Astrocyte (in vitro differentiated cells and primary cell): ENCODE measurements around the gene SLC5A6. TPM values are rescaled to one million over a fixed set of nuclear protein-coding genes. Genes with fewer than 3 reads are reported as not detected.
"Not testable (repeated sequence)": the region's sequence is repeated elsewhere in the genome, so short reads cannot be mapped to it uniquely, and the experiment has no call there.

Source experiments
- DNase-seq: peaks from one replicate; pipeline ENCODE4 v3.0.0-alpha.2; 2010; ENCODE audit warnings: low read depth
- FAIRE-seq: peaks from 2 replicates; lab custom pipeline; 2011; peaks lifted over from hg19 to GRCh38; lab: Jason Lieb, UNC
- H2AFZ ChIP-seq: 2 replicates; pipeline ENCODE4 v1.6.0; 2012; ENCODE audit warnings: low read depth, low read length, inconsistent platforms
- H3K27ac ChIP-seq: 2 replicates; pipeline ENCODE4 v1.5.1; 2011; ENCODE audit warnings: low read depth, low read length, inconsistent platforms
- H3K27me3 ChIP-seq: 2 replicates; pipeline ENCODE4 v1.6.0; 2011; ENCODE audit warnings: low read length, inconsistent platforms; ENCODE audit not compliant: insufficient read depth
- H3K36me3 ChIP-seq: 2 replicates; pipeline ENCODE4 v1.5.1; 2011; ENCODE audit warnings: low read length, inconsistent platforms; ENCODE audit not compliant: insufficient read depth
- H3K4me1 ChIP-seq: 2 replicates; pipeline ENCODE4 v1.5.1; 2011; ENCODE audit warnings: low read length, inconsistent platforms; ENCODE audit not compliant: insufficient read depth
- H3K4me2 ChIP-seq: 2 replicates; pipeline ENCODE4 v1.6.0; 2012; ENCODE audit warnings: low read length, inconsistent platforms
- H3K4me3 ChIP-seq: 2 replicates; pipeline ENCODE4 v1.5.1; 2011; ENCODE audit warnings: low read depth, mild to moderate bottlenecking, low read length, inconsistent platforms; ENCODE audit not compliant: insufficient read depth
- H3K79me2 ChIP-seq: 2 replicates; pipeline ENCODE4 v1.6.0; 2012; ENCODE audit warnings: mild to moderate bottlenecking, low read length, inconsistent platforms; ENCODE audit not compliant: insufficient read depth
- H3K9ac ChIP-seq: 2 replicates; pipeline ENCODE4 v1.6.0; 2012; ENCODE audit warnings: mild to moderate bottlenecking, low read length, inconsistent platforms
- H3K9me3 ChIP-seq: 2 replicates; pipeline ENCODE4 v1.5.1; 2012; ENCODE audit warnings: low read depth, mild to moderate bottlenecking, low read length, inconsistent platforms; ENCODE audit not compliant: insufficient read depth
- H4K20me1 ChIP-seq: 2 replicates; pipeline ENCODE4 v1.6.0; 2012; ENCODE audit warnings: low read length, inconsistent platforms; ENCODE audit not compliant: insufficient read depth
- H3K27ac Mint-ChIP-seq: one replicate; pipeline ENCODE4 v1.8.0; 2021; ENCODE audit warnings: mild to moderate bottlenecking, mixed read lengths; ENCODE audit not compliant: unreplicated experiment
- H3K27me3 Mint-ChIP-seq: one replicate; pipeline ENCODE4 v1.8.0; 2021; ENCODE audit warnings: low read depth, mixed read lengths; ENCODE audit not compliant: unreplicated experiment
- H3K36me3 Mint-ChIP-seq: one replicate; pipeline ENCODE4 v1.8.0; 2021; ENCODE audit warnings: low read depth, mixed read lengths; ENCODE audit not compliant: unreplicated experiment
- H3K4me1 Mint-ChIP-seq: one replicate; pipeline ENCODE4 v1.8.0; 2021; ENCODE audit warnings: low read depth, mixed read lengths; ENCODE audit not compliant: unreplicated experiment
- H3K4me3 Mint-ChIP-seq: one replicate; pipeline ENCODE4 v1.8.0; 2021; ENCODE audit warnings: mild to moderate bottlenecking, moderate library complexity, mixed read lengths; ENCODE audit not compliant: unreplicated experiment
- H3K9me3 Mint-ChIP-seq: one replicate; pipeline ENCODE4 v1.8.0; 2021; ENCODE audit warnings: mild to moderate bottlenecking, mixed read lengths; ENCODE audit not compliant: unreplicated experiment
- CTCF ChIP-seq: IDR thresholded peaks from 2 replicates; pipeline ENCODE4 v1.5.1; 2011; ENCODE audit warnings: low read depth, mild to moderate bottlenecking, inconsistent platforms, low read length, moderate library complexity; ENCODE audit not compliant: insufficient read depth
- EZH2 ChIP-seq: IDR thresholded peaks from 2 replicates; pipeline ENCODE4 v1.6.1; 2012; ENCODE audit warnings: mild to moderate bottlenecking, low read length, inconsistent platforms; ENCODE audit not compliant: insufficient read depth
- total RNA-seq: library from RNA; stranded (reverse); gene quantifications from 2 replicates; pipeline ENCODE4 v1.2.1, GENCODE V29; 2021

Gene SLC5A6
- total RNA-seq, 1 donor from 2014 or later = 54.0 TPM

GRCh38 chr2:27199241-27199640 lies 12.8 kb downstream of the SLC5A6 start:
- H3K36me3 Mint-ChIP-seq = peaks cover 23% of the 10 kb centered on the region

GRCh38 chr2:27198627-27199026 lies 13.4 kb downstream of the SLC5A6 start:
- Histone ChIP-seq H2AFZ (no peak overlapping the region), H3K4me3 (no peak overlapping the region), H3K9ac (no peak overlapping the region), H3K36me3 (peaks cover 12% of the 10 kb centered on the region), H3K79me2 (no peaks in the 10 kb centered on the region), H3K27ac (no peak overlapping the region), H4K20me1 (no peaks in the 10 kb centered on the region), H3K4me2 (no peak overlapping the region), H3K27me3 (peaks cover 4% of the 10 kb centered on the region), H3K9me3 (no peaks in the 10 kb centered on the region), H3K4me1 (peaks cover 7% of the 10 kb centered on the region)
- Mint-ChIP-seq H3K4me1 (peaks cover 5% of the 10 kb centered on the region), H3K4me3 (no peak overlapping the region), H3K27me3 (no peaks in the 10 kb centered on the region), H3K9me3 (no peaks in the 10 kb centered on the region), H3K36me3 (peaks cover 23% of the 10 kb centered on the region), H3K27ac (no peak overlapping the region)
- DNase-seq (no peak), FAIRE-seq (no peak)
- no peak for TF ChIP-seq CTCF
- TF ChIP-seq EZH2 = no peak

More at GRCh38 chr2:27199241-27199640, 12.8 kb downstream of the SLC5A6 start:
- H3K27me3 ChIP-seq = peaks cover 4% of the 10 kb centered on the region
- FAIRE-seq (no peak), DNase-seq (no peak)
- H3K4me2 ChIP-seq = no peak overlapping the region
- no peaks in the 10 kb centered on the region for H4K20me1 ChIP-seq
- no peak overlapping the region for H3K4me3 ChIP-seq
- H3K9ac ChIP-seq = no peak overlapping the region
- H3K79me2 ChIP-seq = no peaks in the 10 kb centered on the region
- H3K27me3 Mint-ChIP-seq = no peaks in the 10 kb centered on the region
- no peak overlapping the region for H3K27ac ChIP-seq
- no peak overlapping the region for H3K27ac Mint-ChIP-seq
- peaks cover 16% of the 10 kb centered on the region for H3K36me3 ChIP-seq
- H3K9me3 ChIP-seq = no peaks in the 10 kb centered on the region
- no peak for TF ChIP-seq EZH2
- no peak for TF ChIP-seq CTCF
- peaks cover 7% of the 10 kb centered on the region for H3K4me1 ChIP-seq
- H3K9me3 Mint-ChIP-seq = no peaks in the 10 kb centered on the region
- H3K4me1 Mint-ChIP-seq = peaks cover 5% of the 10 kb centered on the region
- H2AFZ ChIP-seq = no peak overlapping the region
- no peak overlapping the region for H3K4me3 Mint-ChIP-seq

GRCh38 chr2:27198068-27198467 lies 14.0 kb downstream of the SLC5A6 start:
- H3K4me2 ChIP-seq = not testable (repeated sequence)

GRCh38 chr2:27195799-27196198 lies 16.3 kb downstream of the SLC5A6 start:
- H3K4me1 ChIP-seq, H3K9me3 ChIP-seq, H3K9me3 Mint-ChIP-seq, H3K27ac Mint-ChIP-seq, H3K4me3 ChIP-seq, H3K27me3 Mint-ChIP-seq, H3K36me3 ChIP-seq, H3K4me1 Mint-ChIP-seq, H3K4me3 Mint-ChIP-seq, H3K27me3 ChIP-seq, H2AFZ ChIP-seq, H3K36me3 Mint-ChIP-seq, H4K20me1 ChIP-seq, FAIRE-seq, H3K4me2 ChIP-seq, H3K79me2 ChIP-seq, DNase-seq, H3K27ac ChIP-seq, H3K9ac ChIP-seq: not testable (repeated sequence)

More at GRCh38 chr2:27198068-27198467, 14.0 kb downstream of the SLC5A6 start:
- peaks cover 18% of the 10 kb centered on the region for H3K36me3 Mint-ChIP-seq
- H3K27ac Mint-ChIP-seq, H3K9me3 Mint-ChIP-seq, H3K9ac ChIP-seq, H3K36me3 ChIP-seq, H3K27me3 ChIP-seq, H3K4me3 ChIP-seq, H3K27ac ChIP-seq, H3K4me1 ChIP-seq, H3K4me1 Mint-ChIP-seq, H3K27me3 Mint-ChIP-seq, H3K4me3 Mint-ChIP-seq, H4K20me1 ChIP-seq, FAIRE-seq, H2AFZ ChIP-seq, DNase-seq, H3K79me2 ChIP-seq, H3K9me3 ChIP-seq: not testable (repeated sequence)
